ENCODE data around the gene MRPL52. TPM values are rescaled to one million over a fixed set of nuclear protein-coding genes. Genes with fewer than 3 reads are reported as not detected.

The MRPL52 gene
- total RNA-seq, 1 donor from 2014 or later, result 74.4 TPM

DNA sequence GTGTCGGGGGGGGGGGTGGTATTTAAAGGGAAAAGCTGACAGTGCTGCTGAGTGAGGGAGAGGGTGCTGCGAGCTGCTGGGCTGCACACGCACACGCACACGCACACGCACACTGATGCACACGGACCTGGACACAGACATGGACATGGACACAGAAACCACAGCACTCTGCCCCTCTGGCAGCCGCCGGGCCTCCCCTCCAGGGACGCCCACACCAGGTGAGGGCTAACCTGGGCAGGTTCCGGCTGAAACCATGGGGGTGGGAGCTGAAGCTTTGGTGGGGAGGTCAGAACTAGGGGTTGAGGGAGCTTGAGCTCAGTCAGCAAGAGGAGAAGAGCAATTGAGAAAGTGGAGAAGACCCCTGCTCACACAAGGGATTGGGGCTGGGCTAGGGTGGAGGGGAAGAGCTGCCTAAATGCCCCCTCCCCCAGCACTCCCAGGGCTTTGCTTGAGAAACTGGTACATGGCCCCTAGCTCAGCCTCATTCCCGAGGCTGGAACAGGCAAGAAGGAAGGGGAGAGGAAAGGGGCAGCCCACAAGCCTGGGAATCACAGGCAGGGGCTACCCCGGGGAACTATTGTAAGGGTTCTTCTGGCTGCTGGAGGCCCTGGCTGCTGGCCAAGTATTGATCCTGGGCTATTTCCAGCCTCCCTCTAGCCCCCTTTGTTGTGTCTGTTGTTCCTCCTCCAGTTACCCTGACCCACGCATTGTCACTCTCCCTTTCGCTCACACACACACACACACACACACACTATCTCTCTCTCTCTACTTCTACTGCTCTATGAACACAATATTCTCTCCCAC, 53.7 kb downstream of the MRPL52 start, which contains the start of gene REM2:
Gene REM2 (plus strand): TSS at position 50 of the 804 bp plus-strand sequence. CDS start 66 bp downstream, at position 116.
- TF ChIP-seq CTCF (IDR thresholded peaks at IDR 0.05; ENCODE audit: unreplicated experiment), result no peak
- Mint-ChIP-seq H3K27ac (peak within 1 kb of the TSS; percentile 94), H3K36me3 (peaks cover 3% of the 10 kb centered on the region), H3K9me3 (no peaks in the 10 kb centered on the region), H3K4me1 (peaks cover 53% of the 10 kb centered on the region), H3K4me3 (peak within 1 kb of the TSS; percentile 68), H3K27me3 (ENCODE audit: low read depth) (no peaks in the 10 kb centered on the region)
- DNase-seq (ENCODE audit: low spot score in 2 of 2, unreplicated experiment in 2 of 2), result no peak

- Mint-ChIP-seq H3K4me1 (peaks cover 53% of the 10 kb centered on the region), H3K36me3 (peaks cover 2% of the 10 kb centered on the region), H3K4me3 (peak overlapping the region; percentile 68), H3K9me3 (no peaks in the 10 kb centered on the region), H3K27ac (peak overlapping the region; percentile 70), H3K27me3 (ENCODE audit: low read depth) (no peaks in the 10 kb centered on the region)
- no peak for TF ChIP-seq CTCF (IDR thresholded peaks at IDR 0.05; ENCODE audit: unreplicated experiment)
- DNase-seq (ENCODE audit: low spot score in 2 of 2, unreplicated experiment in 2 of 2), result no peak
Measured at GRCh38 chr14:22884076-22884737, 54.5 kb downstream of the MRPL52 start.

Other genes starting within 250 kb of the MRPL52 start
- gene DAD1, start 240.7 kb upstream of the MRPL52 start, total RNA-seq, result 140 to 141 TPM (median 141 TPM) in 3 replicates
- 28.2 to 29.3 TPM (median 28.4 TPM) in 3 replicates for gene ABHD4, start 231.6 kb upstream of the MRPL52 start, total RNA-seq
- gene OR6J1, start 185.5 kb upstream of the MRPL52 start, total RNA-seq, result not detected in 3 replicates
- 115 to 118 TPM (median 117 TPM) in 3 replicates for gene OXA1L, start 63.2 kb upstream of the MRPL52 start, total RNA-seq
- gene SLC7A7, start 14.5 kb upstream of the MRPL52 start, total RNA-seq, result 8.3 to 9.8 TPM (median 8.9 TPM) in 3 replicates
- 302 to 306 TPM (median 304 TPM) in 3 replicates for gene MMP14, start 6.7 kb downstream of the MRPL52 start, total RNA-seq
- 38.6 to 40.4 TPM (median 39.8 TPM) in 3 replicates for gene LRP10, start 41.9 kb downstream of the MRPL52 start, total RNA-seq
- gene REM2, start 53.3 kb downstream of the MRPL52 start, total RNA-seq, result 2.6 to 3.0 TPM (median 3.0 TPM) in 3 replicates
- 97.9 to 106 TPM (median 101 TPM) in 3 replicates for gene RBM23, start 89.3 kb downstream of the MRPL52 start, total RNA-seq
- 86.2 to 89.8 TPM (median 86.2 TPM) in 3 replicates for gene PRMT5, start 99.5 kb downstream of the MRPL52 start, total RNA-seq
- gene HAUS4, start 127.2 kb downstream of the MRPL52 start, total RNA-seq, result 32.7 to 33.2 TPM (median 33.0 TPM) in 3 replicates
- 108 to 110 TPM (median 109 TPM) in 3 replicates for gene AJUBA, start 152.7 kb downstream of the MRPL52 start, total RNA-seq
- 14.0 to 15.1 TPM (median 14.9 TPM) in 3 replicates for gene C14orf93, start 180.3 kb downstream of the MRPL52 start, total RNA-seq
- gene PSMB5, start 205.0 kb downstream of the MRPL52 start, total RNA-seq, result 121 to 124 TPM (median 123 TPM) in 3 replicates
- gene PSMB11, start 212.3 kb downstream of the MRPL52 start, total RNA-seq, result 0.09 TPM in 1 of 3 replicates, not detected in the others
- 26.4 to 30.4 TPM (median 29.3 TPM) in 3 replicates for gene CDH24, start 227.6 kb downstream of the MRPL52 start, total RNA-seq

Data from mesothelial cell of epicardium (in vitro differentiated cells).